Kidney epithelial cell (primary cell): ENCODE results near the gene ACTN2. TPM values are rescaled to one million over a fixed set of nuclear protein-coding genes. Genes with fewer than 3 reads are reported as not detected.
"Not testable (repeated sequence)": the region's sequence is repeated elsewhere in the genome, so short reads cannot be mapped to it uniquely, and the experiment has no call there.

ENCODE experiments used
- DNase-seq: peaks from one replicate; pipeline ENCODE4 v3.0.0-alpha.2; 2010; ENCODE audit warnings: low read depth
- H3K27me3 ChIP-seq: 2 replicates; pipeline ENCODE4 v1.6.0; 2011; ENCODE audit warnings: low read length; ENCODE audit not compliant: control insufficient read depth, insufficient read depth
- H3K36me3 ChIP-seq: 2 replicates; pipeline ENCODE4 v1.5.1; 2011; ENCODE audit warnings: low read length; ENCODE audit not compliant: control insufficient read depth, insufficient read depth
- H3K4me3 ChIP-seq: 2 replicates; pipeline ENCODE4 v1.5.1; 2011; ENCODE audit warnings: low read depth, mild to moderate bottlenecking, control low read depth, low read length
- CTCF ChIP-seq: IDR thresholded peaks from 2 replicates; pipeline ENCODE4 v1.5.1; 2011; ENCODE audit warnings: mild to moderate bottlenecking, moderate library complexity, low read length, control low read depth, inconsistent platforms; ENCODE audit not compliant: insufficient read depth, poor library complexity, severe bottlenecking
- total RNA-seq: library from RNA; depleted of rRNA; stranded (reverse); fragments of >200 nt; gene quantifications from 2 replicates; pipeline ENCODE4 v1.2.3, GENCODE V29; 2015

The ACTN2 gene
- total RNA-seq, 1 donor from 2014 or later = 0.17 TPM

- no peak for TF ChIP-seq CTCF
Observed at GRCh38 chr1:236654511-236654910, 31.8 kb upstream of the ACTN2 start.

GRCh38 chr1:236654957-236655356, 31.3 kb upstream of the ACTN2 start:
- no peak for TF ChIP-seq CTCF
- Histone ChIP-seq H3K4me3 (no peak overlapping the region), H3K27me3 (no peaks in the 10 kb centered on the region), H3K36me3 (no peaks in the 10 kb centered on the region)
- no peak for DNase-seq

More at GRCh38 chr1:236654511-236654910, 31.8 kb upstream of the ACTN2 start:
- DNase-seq = no peak
- H3K27me3 ChIP-seq = no peaks in the 10 kb centered on the region
- H3K4me3 ChIP-seq = no peak overlapping the region
- H3K36me3 ChIP-seq = no peaks in the 10 kb centered on the region

GRCh38 chr1:236657398-236657797, 28.9 kb upstream of the ACTN2 start:
- Histone ChIP-seq H3K4me3 (no peak overlapping the region), H3K36me3 (no peaks in the 10 kb centered on the region), H3K27me3 (no peaks in the 10 kb centered on the region)
- no peak for DNase-seq
- TF ChIP-seq CTCF = no peak

- no peak for TF ChIP-seq CTCF
- Histone ChIP-seq H3K4me3 (no peak overlapping the region), H3K27me3 (no peaks in the 10 kb centered on the region), H3K36me3 (no peaks in the 10 kb centered on the region)
- DNase-seq = no peak
Observed at GRCh38 chr1:236659792-236660587, 26.3 kb upstream of the ACTN2 start.

- TF ChIP-seq CTCF = no peak
- DNase-seq = no peak
- no peaks in the 10 kb centered on the region for H3K27me3 ChIP-seq
- no peak overlapping the region for H3K4me3 ChIP-seq
- no peaks in the 10 kb centered on the region for H3K36me3 ChIP-seq
Observed at GRCh38 chr1:236663934-236664333, 22.4 kb upstream of the ACTN2 start.

GRCh38 chr1:236668909-236669308, 17.4 kb upstream of the ACTN2 start:
- H3K4me3 ChIP-seq, H3K36me3 ChIP-seq, H3K27me3 ChIP-seq, DNase-seq: not testable (repeated sequence)
